Superior temporal gyrus (tissue), 1 donor: ENCODE results near the gene WDR77.

Experiments
- DNase-seq: peaks from one replicate; pipeline ENCODE4 v3.0.0-alpha.2; 2016; ENCODE audit errors: extremely low spot score

WDR77 gene

GRCh38 chr1:111439461-111440351 is 9.3 kb downstream of the WDR77 start:
- DNase-seq = no peak

- peak; percentile 16 for DNase-seq
Observed at GRCh38 chr1:111436726-111437125, 12.3 kb downstream of the WDR77 start.

DNA sequence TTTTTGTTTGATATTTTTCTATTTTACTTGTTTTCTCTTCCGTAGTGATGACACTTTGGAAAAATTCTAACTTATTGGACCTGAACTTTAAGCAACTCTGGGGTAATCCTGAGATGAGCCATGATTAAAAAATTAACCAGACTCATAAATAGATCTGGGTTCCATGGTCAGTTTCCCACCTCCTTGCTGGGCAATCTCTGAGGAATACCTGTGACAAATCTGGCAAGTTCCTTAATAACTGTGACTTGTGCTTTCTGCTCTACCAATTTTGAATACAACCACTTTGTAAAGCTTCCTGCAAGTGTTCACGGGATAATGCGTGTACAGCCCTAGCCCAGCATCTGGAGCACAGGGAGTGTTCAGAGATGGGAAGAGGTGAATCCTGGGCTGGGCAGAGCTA is 24.8 kb downstream of the WDR77 start:
- no peak for DNase-seq

DNA sequence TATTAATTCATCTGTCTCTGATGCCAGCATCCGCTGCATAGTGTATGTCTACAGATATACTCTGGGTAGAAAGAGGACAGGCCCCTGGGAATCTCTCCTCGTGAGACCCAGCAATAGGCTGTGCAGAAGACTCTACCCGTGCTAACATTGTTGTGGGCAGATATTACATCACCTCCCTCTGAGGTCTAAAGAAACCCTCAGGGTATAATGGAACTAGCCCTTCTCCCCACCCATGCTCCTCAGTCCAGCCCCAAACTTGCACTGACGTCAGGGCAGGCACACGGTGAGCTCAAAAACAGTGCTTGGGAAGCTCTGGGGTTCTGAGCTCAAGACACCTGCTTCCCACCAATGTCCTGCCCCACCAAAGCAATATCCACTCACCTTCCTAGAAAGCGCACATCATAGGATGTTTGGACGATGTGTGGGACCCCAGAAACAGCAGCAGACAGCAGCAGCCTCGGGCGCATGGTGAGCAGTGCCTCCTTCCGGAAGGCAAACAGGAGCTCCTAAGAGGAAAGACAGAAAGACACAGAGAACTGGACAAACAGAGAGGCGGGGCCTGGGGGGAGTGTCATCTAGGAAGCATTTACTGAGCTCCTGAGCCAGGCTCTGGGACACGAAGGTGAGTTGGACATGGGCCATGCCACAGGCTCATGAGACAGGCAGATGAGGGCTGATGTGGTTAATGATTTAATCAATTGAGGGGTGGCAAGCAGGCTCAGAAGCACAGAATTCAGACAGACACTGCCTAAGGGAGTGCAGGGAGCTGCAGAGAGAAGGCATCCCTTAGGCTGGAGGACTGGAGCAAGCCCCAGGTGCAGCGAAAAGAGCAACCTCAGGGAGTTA is 26.3 kb downstream of the WDR77 start:
- DNase-seq = no peak

DNA sequence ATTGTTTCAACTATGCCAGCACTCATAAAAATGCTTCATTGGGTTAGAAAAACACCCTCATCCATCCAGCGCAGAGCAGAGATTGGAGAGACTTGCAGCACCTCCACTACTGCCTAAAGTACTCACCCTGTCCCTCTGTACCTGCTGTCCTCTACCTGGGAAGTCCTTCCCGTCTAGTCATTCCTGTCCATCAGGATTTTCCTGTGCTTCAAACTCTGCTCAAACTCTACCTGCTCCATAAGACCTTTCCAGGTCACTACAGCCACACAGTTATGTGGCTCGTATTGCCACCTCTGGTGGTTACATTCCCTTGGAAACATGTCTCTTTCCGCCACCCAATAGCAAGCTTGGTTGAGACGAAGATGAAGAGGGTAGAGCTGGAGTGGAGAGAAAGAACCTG is 28.7 kb downstream of the WDR77 start:
- DNase-seq = no peak

GRCh38 chr1:111419037-111419436 is 30.0 kb downstream of the WDR77 start:
- no peak for DNase-seq

DNA sequence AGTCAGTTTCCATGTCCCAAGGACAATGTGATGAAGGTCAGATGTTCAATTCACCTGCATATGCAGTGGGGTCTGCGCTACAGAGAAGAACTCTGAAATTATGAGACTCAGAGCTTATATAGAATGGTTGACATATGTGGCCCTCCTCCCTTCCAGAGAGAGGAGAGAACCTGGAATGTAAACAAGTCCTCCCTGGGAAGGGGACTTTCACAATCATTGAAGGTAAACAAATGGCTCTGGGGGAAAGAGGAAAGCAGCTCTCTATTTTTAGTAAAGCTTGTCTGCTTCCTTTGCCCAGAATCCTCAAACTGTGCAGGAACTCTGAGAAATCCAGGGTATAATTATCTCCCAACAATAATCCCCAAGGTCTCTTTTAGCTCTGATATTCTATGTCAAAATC is 31.3 kb downstream of the WDR77 start:
- DNase-seq = no peak

DNA sequence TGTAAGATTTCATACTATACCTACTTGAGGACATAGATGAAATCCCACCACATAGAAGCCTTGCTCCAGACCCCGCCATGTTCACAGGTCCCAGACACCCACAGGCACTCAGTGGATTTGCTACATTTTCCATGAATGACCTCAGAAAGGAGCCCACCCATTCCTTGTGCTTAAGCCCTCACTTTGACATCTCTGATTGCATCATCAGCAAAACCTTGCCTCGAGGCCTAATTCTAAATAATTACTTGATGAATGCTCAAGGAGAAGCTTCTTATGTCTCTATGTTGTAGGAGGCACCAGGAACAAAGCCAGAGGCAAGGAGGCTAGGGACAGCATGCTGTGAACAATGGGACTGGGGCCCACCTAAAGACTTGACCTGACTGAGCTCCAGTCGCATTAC is 33.6 kb downstream of the WDR77 start:
- DNase-seq = no peak

DNA sequence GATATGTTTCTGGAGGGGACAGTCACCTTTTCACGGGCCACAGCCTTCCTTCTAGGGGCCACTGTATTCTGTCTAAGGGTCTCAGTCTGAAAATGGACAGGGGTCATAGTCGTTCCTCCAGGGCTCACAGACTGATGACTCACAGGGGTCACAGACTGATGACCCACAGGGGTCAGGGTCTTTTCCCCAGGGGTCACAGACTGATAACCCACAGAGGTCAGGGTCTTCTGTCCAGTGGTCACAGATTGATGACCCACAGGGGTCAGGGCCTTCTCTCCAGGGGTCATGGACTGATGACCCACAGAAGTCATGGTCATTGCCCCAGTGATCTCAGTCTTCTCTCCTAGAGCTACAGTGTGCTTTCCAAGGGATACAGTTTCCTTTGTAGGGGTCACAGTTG is 34.3 kb downstream of the WDR77 start:
- no peak for DNase-seq

- DNase-seq = no peak
Observed at GRCh38 chr1:111412839-111413238, 36.2 kb downstream of the WDR77 start.

DNA sequence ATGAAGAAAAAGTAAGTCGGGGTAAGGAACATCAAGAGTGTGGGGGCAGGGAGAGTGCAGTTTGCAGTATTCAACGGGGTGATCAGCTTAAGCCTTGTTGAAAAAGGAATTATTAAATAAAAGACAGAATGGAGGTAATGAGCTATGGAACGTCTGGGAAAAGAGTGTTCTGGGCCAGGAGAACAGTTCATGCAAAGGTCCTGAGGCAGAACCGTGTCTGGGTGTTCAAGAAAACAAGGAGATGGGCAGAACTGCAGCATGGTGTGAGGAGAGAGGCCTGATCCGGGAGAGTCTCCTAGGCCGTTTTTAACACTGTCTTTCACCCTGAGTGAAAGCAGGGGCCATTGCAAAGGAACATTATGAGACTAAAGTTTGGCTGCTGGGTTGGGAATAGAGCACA is 41.8 kb downstream of the WDR77 start:
- no peak for DNase-seq

GRCh38 chr1:111406321-111406768 is 42.7 kb downstream of the WDR77 start:
- DNase-seq = no peak

GRCh38 chr1:111404588-111404987 is 44.5 kb downstream of the WDR77 start:
- DNase-seq = no peak

- DNase-seq = no peak
Observed at GRCh38 chr1:111402083-111402482, 47.0 kb downstream of the WDR77 start.

DNA sequence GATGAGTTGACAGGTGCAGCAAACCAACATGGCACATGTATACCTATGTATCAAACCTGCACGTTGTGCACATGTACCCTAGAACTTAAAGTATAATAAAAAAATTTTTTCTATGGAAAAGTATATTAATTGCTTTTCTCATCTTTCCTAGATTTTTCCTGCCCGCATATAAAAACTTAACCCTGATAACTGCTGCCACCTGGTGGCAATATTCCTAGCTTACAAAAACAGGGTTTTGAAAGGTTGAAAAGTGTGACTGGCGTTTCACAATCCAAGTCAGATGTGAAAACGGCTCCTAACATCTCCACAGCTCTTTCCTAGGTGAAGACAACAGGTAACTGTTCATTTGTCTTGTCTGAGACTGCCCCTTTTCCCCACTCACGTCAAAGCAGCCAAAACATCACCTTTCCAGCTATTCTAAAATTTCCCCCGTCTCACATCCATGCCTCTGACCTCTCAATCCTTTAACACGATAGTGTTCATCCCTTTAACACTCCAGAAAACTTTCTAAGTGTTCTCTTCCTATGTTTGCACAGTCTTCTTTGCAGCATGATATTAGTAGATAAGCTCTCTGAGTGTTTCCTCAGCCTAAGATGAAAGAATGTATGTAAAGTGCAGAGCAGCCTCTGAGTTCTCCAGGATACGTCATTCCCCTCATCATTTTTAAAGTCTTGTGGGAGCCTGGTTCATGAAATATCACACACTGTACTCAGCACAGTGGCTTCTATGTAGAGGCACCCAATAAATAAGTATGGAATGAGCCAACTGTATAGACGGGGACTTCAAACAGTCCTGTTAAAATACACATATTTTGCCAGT is 49.1 kb downstream of the WDR77 start:
- peak; percentile 89 for DNase-seq

DNA sequence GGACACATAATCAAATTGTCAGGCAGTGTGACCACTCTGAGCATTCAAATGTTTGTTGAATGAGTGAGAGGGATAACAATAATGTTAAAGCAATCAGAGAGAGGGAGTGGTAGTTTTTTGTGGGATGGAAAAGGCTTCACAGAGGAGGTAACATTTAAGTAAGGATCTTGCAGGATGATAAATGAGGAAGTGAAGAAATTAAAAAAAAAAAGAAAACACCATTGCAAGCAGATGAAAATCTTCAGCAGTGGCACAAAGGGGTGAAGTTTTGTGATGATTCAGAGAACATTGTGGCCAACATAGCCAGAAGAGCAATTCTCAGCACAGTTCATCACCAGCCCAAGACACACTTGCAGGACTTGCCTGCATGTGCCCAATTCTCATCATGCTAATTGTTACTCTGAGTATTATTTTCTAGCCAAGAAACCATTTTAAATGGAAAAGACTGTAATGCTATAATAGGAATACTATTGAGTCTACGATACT is 56.6 kb downstream of the WDR77 start:
- DNase-seq = no peak

- DNase-seq = no peak
Observed at GRCh38 chr1:111392042-111392441, 57.0 kb downstream of the WDR77 start.
